Measurements from ENCODE around the gene NEU1.
A peak's percentile ranks its signal among the peaks of the same experiment; 100 is the strongest.

GRCh38 chr6:31814677-31815024, 48.0 kb downstream of the NEU1 start:
- TF ChIP-seq CTCF (IDR thresholded peaks at IDR 0.05) (no peak), POLR2A (IDR thresholded peaks at IDR 0.05) (peak in 3 of 4 donors; percentile 17 to 28 (median 26))

Data from esophagus squamous epithelium (tissue), 4 donors.